HG03066 (cell line): ENCODE results near the gene INTS3.
"Not testable (repeated sequence)": the region's sequence is repeated elsewhere in the genome, so short reads cannot be mapped to it uniquely, and the experiment has no call there.

ENCODE experiments used
- ATAC-seq: cut with Tn5 transposase; IDR thresholded peaks from one replicate; pipeline ENCODE4 v1.9.1; 2021; ENCODE audit warnings: low read depth; ENCODE audit not compliant: unreplicated experiment

Gene INTS3

DNA sequence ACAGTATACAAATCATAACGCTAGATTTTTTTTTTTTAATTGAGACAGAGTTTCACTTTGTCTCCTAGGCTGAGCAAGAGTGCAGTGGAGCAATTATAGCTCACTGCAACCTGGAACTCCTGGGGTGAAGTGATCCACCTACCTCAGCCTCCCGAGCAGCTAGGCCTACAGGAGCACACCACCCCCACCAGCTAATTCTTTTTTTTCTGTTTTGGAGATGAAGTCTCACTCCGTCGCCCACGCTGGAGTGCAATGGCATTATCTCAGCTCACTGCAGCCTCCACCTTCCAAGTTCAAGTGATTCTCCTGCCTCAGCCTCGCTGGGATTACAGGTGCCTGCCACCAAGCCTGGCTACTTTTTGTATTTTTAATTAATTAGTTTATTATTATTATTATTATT, 28.1 kb upstream of the INTS3 start:
- no peak for ATAC-seq

DNA sequence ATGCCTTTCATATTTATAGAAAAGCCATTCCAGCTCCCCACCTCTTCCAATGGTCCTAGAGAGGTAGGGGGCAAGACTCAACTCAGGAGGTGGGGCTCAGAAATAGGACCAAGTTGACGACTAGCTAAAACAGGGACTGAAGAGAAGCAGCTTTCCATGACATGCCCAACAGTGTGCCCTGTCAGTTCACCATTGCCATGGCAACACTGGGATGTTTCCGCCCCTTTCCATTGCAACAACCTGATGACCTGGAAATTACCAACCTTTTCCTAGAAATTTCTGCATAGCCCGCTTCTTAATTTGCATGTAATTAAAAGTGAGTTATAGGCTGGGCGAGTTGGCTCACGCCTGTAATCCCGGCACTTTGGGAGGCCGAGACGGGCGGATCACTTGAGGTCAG, 22.4 kb upstream of the INTS3 start:
- no peak for ATAC-seq

DNA sequence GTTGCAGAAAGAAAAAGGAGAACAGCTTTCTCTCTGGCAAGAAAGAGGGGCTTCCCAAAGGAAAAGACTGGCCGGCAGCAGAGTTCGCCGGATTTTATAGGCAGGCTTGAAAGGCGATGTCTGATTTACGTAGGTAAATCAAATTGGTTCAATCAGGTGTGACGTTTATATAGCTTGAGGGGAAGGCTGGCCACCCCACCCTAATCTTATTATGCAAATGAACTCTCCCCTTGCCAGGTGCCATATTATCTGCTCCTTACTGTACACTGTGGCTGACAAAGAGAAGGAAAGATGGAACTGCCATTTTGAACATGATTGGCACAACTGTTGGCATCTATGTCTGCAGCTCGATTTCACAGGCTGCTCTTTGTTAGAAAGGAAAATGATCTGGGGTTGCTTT, 16.8 kb upstream of the INTS3 start:
- ATAC-seq = no peak

DNA sequence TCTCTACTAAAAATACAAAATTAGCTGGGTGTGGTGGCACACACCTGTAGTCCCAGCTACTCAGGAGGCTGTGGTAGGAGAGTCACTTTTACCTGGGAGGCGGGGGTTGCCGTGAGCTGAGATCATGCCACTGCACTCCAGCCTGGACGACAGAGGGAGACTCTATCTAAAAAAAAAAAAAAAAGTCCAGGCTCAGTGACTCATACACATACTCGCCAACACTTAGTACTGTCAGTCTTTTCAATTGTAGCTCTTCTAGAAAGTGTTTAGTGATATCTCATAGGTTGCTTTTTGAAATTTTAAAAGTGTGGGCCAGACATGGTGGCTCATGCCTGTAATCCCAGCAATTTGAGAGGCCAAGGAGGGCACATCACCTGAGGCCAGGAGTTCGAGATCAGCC, 11.6 kb upstream of the INTS3 start:
- ATAC-seq = not testable (repeated sequence)

DNA sequence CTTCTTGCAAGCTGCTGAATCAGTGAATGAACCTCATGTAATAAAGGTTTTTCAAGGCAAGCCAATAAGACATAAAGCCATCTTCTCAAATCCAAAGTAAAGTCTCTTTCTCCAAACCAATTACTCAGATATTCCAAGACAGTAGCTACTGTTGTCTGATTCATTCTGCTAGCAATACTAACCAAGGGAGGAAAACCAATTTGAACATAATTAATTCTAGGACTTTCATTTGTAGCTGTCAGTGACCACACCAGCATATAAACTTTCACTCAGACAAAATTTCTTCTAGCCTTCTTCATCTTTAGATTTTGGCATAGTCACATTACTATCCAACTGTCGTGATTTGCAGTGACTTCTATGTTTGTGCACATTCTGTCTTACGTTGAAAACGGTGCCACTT, 10.5 kb upstream of the INTS3 start:
- ATAC-seq = no peak

DNA sequence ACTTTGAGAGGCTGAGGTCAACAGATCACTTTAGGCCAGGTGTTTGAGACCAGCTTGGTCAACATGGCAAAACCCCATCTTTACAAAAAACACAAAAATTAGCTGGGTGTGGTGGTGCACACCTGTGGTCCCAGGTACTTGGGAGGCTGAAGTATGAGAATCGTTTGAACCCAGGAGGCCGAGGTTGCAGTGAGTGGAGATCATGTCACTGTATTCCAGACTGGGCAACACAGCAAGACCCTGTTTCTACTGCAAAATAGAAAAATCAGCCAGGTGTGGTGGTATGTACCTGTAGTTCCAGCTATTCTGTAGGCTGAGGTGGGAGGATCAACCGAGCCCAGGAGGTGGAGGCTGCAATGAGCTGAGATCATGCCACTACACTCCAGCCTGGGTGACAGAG, 4.2 kb upstream of the INTS3 start:
- ATAC-seq = no peak

DNA sequence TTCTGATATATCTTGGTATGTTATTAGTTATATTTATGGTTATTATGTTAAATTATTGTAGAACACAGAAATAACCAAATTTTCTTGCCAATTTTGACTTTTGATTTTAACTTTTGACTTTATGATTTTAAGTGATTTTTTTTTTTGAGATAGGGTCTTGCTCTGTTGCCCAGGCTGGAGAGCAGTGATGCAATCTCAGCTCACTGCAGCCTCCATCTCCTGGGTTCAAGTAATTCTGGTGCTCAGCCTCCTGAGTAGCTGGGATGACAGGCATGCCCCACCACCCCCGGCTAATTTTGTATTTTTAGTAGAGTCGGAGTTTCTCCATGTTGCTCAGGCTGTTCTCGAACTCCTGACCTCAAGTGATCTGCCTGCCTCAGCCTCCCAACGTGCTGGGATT, 3.2 kb upstream of the INTS3 start:
- not testable (repeated sequence) for ATAC-seq

DNA sequence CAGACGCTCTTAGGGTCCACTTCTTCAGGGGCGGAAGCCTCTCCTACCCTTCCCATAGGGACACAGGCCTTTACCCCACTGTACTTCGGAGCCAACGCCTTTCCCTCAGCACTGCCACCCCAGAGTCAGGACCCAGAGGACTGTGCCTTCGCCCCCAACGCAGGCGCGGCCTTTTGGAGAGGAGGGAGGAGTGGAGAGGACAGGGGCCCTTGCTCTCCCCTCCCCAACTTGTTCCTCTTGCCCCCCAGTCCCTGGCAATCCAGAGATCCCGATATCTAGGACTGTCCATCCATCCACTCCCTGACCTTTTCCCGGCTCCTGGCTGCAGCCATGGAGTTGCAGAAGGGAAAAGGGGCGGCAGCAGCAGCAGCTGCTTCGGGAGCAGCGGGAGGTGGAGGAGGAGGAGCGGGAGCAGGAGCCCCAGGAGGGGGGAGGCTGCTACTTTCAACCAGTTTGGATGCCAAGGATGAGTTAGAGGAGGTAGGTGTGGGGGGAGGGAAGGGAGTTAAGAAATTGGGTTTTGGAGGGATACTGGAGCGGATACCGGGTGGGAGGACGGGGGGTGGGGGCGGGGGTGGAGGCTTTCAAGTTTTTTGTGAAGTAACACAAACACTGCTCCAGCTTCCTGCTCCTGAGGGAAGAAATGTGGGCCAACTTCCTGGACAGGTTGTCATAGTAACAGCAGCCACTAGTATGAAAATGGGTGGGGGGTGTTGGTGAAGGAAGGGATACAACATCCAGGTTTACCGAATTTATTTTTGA, 636 bp downstream of the INTS3 start:
- no peak for ATAC-seq

DNA sequence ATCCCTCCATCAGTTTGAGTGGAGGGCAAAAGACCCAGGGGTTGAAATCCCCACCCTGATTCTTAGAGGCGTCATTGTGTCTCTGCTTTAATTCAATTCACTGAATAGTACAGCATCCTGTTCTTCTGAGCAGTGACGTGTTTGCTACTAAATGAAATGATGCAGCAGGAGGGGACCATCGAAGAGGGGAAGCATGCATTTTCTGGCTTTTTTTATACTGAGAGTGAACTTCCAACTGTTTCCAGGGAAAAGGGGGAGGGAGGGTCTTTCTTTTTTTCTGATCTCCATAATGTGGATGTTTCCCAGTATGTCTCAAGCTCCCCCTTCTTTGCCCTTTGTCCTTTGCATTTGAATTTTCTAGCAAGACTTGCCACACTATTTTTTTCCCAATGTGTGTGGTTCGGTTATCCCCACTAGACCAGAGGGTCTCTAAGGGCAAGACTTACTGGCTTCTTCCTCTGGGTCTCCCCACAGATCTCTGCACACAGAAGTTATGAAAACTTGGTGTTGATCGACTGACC, 2.7 kb downstream of the INTS3 start:
- no peak for ATAC-seq

DNA sequence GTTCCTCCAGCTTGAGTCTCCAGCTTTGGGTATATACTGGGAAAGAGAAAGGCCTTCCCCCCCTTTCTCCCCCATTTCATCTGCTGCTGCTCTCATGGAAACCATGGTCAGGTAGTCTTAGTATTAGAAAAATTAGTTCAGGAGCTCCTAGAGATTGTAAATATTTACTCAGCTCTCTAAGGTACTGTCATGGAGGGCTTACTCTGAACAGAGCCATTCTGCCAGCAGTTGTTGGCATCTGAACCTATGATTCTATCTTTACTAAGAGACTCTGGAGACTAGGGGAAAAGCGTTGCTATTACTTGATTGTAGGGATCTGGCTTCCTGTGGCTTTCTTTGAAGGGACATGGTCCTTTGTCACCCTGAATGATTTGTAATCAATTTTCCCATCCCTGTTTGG, 6.1 kb downstream of the INTS3 start:
- ATAC-seq = no peak

DNA sequence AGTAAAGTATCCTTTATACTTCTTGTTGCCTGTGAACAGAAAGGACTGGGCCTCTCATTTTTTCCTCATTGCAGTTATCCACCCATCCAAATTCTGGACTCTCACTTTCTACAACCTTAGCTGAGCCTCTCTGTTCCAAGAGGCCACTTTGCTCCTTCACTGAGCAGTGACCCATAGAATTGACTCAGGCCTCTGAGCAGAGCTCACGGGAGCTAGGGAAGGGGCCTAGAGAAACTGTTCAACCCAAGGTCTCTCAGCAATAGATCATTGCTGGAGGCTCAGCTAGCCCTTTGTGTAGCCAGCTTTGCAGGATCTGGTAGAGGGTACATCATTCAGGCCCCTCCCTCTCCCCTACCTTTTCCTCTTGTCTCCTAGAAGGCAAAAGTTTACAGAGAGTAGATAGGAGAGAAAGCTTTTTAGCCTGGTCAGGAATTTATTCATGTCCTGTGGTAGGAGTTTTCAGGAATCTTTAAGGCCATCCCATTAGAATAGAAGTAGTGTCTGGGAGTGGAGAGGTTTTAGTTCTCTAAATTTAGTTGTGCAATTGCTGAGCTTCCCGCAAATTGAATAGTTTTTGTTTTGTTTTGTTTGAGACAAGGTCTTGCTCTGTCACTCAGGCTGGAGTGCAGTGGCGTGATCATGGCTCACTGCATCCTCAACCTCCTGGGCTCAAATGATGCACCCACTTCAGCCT, 6.7 kb downstream of the INTS3 start:
- no peak for ATAC-seq

DNA sequence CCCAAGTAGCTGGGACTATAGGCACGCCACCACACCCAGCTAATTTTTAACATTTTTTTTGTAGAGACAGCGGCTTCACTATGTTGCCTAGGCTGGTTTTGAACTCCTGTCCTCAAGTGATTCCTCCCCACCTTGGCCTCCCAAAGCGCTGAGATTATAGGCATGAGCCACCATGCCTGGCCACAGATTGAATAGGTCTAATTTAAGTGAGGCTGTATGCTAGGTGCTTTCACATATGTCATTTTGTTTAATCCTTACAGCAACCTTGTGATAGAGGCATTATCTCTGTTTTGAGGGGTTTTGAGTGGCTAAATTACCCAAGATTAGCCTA, 7.2 kb downstream of the INTS3 start:
- ATAC-seq = no peak

DNA sequence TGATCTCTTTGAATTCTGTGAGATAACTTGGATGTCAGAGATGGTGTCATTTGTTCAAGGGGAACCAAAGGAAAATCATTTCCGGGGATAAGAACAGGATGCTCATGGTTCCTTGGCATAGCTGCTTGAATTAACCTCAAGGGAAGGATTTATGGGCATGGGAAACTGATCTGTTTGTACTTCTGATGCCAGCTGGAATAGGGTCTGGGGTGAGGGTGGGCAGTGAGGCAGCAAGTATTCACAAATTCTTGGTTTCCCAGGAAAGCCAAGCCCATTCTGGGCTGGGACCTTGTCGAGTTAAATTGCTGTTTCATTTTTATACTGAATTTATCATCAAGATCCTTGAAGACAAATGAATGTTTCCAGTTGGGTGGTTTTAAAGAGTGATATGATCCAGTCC, 14.1 kb downstream of the INTS3 start:
- ATAC-seq = no peak

DNA sequence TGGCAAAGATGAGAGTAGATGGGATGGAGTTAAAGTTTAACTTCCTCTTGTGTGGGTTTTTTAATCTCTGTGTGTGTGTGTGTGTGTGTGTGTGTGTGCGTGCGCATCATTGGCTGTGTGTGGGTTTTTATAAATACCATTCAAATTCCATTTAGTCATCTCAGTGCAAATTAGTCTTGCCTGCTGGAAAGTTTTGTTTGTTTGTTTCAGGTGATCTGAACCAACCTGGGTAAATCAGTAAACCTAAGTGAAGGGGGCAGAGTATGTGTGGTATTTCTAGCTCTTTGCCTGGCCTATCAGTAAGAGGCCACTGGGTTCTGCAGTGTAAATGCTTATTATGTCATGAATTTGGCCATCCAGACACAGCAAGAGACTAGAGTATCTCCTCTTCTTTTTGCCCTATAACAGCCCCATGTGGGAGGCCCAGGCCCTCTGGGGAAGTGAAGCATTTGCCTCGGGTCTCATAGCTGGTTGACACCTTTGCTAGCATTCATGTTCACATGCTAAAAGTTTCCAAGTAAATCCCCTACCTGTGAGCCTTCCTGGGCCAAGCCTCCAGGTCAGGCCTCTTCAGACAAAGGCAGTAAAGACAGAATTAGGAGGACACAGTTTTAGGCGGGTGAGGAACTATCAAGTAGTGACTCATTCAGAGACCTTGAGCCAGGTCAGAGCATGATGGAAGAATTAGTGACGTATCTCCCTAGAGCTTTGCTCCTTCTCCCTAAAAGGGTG, 14.7 kb downstream of the INTS3 start:
- ATAC-seq = peak; percentile 64

DNA sequence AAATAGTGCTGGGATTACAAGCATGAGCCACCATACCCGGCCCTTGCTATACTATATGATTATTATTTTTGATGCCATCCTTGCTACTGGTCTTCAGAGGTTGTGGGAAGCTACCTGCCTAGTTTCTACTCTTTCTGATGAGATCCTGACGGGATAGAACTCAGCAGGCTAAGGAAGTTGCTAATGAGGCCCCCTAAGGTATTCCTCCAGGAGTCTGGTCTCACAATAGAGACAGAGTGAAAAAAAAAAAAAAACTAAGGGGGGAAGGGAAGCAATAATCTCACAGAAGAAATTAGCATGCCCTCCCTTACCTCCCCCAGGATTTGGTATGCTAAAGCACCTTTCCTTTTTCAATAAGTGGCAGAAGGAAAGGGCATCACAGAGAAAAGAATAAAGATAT, 17.6 kb downstream of the INTS3 start:
- no peak for ATAC-seq

DNA sequence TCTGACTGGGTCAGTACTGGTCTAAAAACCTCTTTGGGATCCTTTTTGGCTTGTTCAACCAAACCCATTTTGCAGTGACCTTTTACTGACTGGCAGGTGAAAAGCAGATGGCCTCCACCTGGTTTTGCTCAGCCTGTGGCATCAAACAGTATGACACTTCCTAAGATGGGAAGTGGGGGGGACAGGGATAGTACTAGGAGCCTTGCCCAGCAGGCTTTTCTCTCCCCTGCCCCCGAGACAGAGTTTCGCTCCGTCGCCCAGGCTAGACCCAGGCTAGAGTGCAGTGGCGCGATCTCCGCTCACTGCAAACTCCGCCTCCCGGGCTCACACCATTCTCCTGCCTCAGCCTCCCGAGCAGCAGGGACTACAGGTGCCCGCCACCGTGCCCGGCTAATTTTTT, 18.3 kb downstream of the INTS3 start:
- no peak for ATAC-seq

DNA sequence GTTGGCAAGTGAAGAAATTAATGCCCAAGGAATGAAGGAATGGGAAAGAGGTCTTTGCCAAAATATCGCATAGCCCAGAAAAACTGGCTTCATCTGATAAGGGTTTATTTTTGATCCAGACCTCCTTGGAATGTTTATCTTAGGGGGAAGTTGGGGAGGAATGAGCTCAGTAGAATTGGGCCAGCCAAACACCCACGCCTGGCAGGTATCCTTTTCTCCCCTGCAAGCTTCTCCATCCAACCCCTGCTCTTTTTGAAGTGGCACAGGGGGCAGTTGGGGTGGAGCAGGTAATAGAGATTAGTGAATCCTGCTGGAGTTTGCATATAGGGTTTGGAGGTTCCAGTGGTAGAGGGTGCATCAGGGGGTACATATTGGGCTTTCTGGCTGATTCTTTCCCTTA, 21.1 kb downstream of the INTS3 start:
- no peak for ATAC-seq

DNA sequence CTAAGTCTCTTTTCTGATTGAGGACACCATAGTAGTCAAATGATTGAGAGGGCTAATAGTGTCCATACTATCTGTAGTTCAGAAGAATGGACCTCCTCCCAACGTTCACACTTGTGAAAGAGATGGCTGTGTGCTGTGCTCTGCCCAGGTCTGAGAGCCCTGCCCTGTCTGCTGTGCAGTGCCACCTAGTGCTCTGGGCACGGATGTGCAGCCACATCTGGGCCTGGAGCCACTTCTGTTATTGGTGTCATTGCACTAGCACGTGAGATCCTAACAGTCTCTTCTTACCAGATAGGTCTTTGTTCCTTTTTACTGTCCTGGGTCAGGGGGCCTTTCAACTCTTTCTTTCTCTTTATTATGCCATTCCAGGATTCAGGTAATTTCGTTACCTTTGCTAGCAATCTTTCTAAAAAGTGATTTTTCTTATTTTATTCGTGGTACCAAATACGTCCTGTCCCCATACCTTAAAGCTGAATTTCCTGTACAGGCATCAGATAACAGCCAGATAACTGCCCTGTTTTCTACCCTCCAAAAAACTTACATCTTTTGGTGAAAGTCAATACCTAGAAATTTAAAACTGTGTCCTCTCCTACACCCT, 21.7 kb downstream of the INTS3 start:
- peak; percentile 68 for ATAC-seq

DNA sequence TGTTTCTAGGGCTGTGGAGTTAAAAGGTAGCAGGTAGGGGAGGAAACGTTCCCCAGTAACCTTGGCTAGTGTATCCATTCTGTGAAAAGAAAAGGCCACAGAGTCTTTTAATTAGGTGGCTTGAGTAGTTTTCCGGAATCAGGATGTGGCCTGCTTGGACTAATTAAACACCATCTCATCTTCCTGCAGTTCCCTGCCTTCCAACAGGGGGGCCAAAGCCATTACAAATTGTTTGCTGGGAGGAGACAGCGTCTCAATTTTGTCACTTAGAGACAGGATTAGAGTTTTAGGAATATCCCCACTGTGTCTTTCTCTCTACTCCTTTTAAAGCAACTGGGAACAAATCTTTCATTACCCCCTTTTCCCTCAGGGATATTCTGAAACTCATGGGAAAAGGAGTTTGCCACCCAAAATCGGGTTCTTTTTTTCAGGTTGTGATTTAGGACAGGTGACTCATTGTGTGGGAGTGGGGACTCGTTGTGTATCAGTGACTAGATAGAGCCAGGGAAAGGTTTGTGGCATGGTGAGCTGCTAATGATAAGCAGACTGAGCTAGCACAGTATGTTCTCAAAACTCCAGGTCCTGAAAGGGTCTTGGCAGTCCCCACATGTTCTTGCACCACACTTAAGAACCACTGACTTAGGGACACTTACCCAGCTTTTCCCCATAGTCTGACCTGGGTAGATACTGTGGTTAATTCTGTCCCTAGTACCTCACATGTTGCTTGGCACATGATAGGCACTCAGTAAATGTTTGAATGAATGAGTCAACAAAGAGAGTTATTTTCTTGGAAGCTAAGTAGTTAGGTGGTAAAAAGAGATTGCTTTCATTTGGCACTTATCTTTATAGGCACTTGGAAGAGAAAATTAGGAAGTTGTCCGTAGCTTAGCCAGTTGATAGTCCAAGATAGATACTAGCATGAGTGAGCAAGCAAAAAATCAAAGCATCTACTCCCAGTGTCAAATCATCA, 22.5 kb downstream of the INTS3 start:
- ATAC-seq = no peak

DNA sequence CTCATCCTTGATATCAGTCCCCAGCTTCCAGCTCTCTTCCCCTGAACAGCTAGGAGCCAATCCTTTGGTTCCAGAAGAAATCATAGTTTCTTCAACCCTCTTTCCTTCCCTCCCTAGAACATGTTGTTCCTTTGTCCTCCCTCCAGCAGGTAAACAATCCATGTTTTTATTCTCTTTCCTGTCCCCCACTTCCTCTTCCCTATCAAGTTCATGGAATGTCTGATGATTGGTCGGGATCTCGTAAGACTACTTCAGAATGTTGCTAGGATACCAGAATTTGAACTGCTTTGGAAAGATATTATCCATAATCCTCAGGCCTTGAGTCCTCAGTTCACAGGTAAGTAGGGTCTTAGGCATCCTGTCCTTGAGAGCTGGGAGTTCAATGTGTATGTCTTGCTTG, 24.2 kb downstream of the INTS3 start:
- no peak for ATAC-seq
